Measurements from ENCODE around the gene TBC1D12. TPM values are rescaled to one million over a fixed set of nuclear protein-coding genes. Genes with fewer than 3 reads are reported as not detected.

The TBC1D12 gene
- total and polyA plus RNA-seq, 2 donors (not counting 3 experiments of a cell fraction or from before 2014, with no cell fraction given), result 2.9 to 7.3 TPM

- Histone ChIP-seq H3K4me2 (ENCODE audit: insufficient read depth, low read length) (no peak overlapping the region), H3K4me1 (ENCODE audit: control insufficient read depth, extremely low read depth, insufficient read depth, low read length) (no peaks in the 10 kb centered on the region), H3K4me3 (replicated peaks in 1 of 3; ENCODE audit: insufficient read depth in 1 of 3, low read depth in 1 of 3, low read length in 3 of 3) (no peak overlapping the region), H4K20me1 (replicated peaks; ENCODE audit: control insufficient read depth, extremely low read depth, insufficient read depth, low read length) (no peaks in the 10 kb centered on the region), H2AFZ (ENCODE audit: low read depth, low read length) (no peak overlapping the region), H3K9me1 (replicated peaks; ENCODE audit: control insufficient read depth, extremely low read depth, insufficient read depth, low read length) (no peaks in the 10 kb centered on the region), H3K36me3 (ENCODE audit: control insufficient read depth in 2 of 2, extremely low read depth in 1 of 2, insufficient read depth in 2 of 2, low read length in 2 of 2) (no peaks in the 10 kb centered on the region), H3K27me3 (ENCODE audit: control insufficient read depth in 2 of 2, insufficient read depth in 2 of 2, low read length in 2 of 2) (no peaks in the 10 kb centered on the region), H3K27ac (ENCODE audit: insufficient read depth, low read depth, low read length) (no peak overlapping the region), H3K9ac (replicated peaks; ENCODE audit: extremely low read depth, insufficient read depth, low read length) (no peak overlapping the region), H3K79me2 (ENCODE audit: control insufficient read depth, insufficient read depth, low read length) (no peaks in the 10 kb centered on the region), H3K9me3 (replicated peaks; ENCODE audit: control insufficient read depth, insufficient read depth, low read length) (no peaks in the 10 kb centered on the region)
- no peak for TF ChIP-seq EZH2 (IDR thresholded peaks at IDR 0.05; ENCODE audit: borderline replicate concordance, low read depth, low read length, severe bottlenecking)
- no peak for TF ChIP-seq GATA2 (IDR thresholded peaks at IDR 0.05; ENCODE audit: insufficient read depth, insufficient read length, low read depth, low read length)
- no peak for TF ChIP-seq FOS (IDR thresholded peaks at IDR 0.05; ENCODE audit: borderline replicate concordance, insufficient read depth, low read length)
- no peak for TF ChIP-seq POLR2AphosphoS5 (IDR thresholded peaks at IDR 0.05; ENCODE audit: insufficient read depth, low read depth, low read length)
- TF ChIP-seq JUN (IDR thresholded peaks at IDR 0.05; ENCODE audit: borderline replicate concordance, insufficient read depth, insufficient read length, low read depth), result no peak
- ChIA-PET POLR2A (no interaction called here), CTCF (interaction anchor here (1.0 kb wide), 1 partner anchor 17 kb away, joined by 6 read pairs; no protein-coding TSS in a partner anchor)
- intact Hi-C loops (cut with micrococcal nuclease), result no loop called here
- FAIRE-seq (no peak), DNase-seq (ENCODE audit: low read depth, low spot score) (no peak)
- dilution Hi-C loops (cut with MboI; ENCODE audit: extremely low pct_ligation_motif_present, low sequenced_read_pairs), result no loop called here
- BruUV-seq (replicated peaks), result no TSS peak
These were observed 59.2 kb downstream of the TBC1D12 start for GRCh38 chr10:94461503-94461902.

DNA sequence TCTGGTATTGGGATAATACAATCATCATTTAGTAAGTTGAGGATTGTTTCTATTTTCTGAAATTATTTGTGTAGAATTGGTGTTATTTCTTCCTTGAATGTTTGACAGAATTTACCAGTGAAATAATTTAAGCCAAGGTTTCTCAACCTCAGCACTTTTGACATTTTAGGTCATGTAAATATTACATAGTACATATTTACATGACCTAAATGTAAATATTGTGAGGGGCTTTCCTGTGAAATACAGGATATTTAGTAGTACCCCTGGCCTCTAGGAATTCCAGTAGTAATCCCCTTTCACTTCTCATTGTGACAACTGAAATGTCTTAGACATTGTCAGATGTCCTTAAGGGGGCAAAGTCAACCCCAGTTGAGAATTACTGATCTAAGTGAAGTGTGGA lies 59.8 kb downstream of the TBC1D12 start:
- no TSS peak for BruUV-seq (replicated peaks)

More for the DNA sequence above, 59.8 kb downstream of the TBC1D12 start:
- intact Hi-C loops (cut with micrococcal nuclease) (no loop called here), dilution Hi-C loops (cut with MboI; ENCODE audit: extremely low pct_ligation_motif_present, low sequenced_read_pairs) (no loop called here)
- Histone ChIP-seq H3K9me3 (replicated peaks; ENCODE audit: control insufficient read depth, insufficient read depth, low read length) (no peaks in the 10 kb centered on the region), H2AFZ (ENCODE audit: low read depth, low read length) (no peak overlapping the region), H3K4me2 (ENCODE audit: insufficient read depth, low read length) (no peak overlapping the region), H3K4me3 (replicated peaks in 1 of 3; ENCODE audit: insufficient read depth in 1 of 3, low read depth in 1 of 3, low read length in 3 of 3) (no peak overlapping the region), H3K27me3 (ENCODE audit: control insufficient read depth in 2 of 2, insufficient read depth in 2 of 2, low read length in 2 of 2) (no peaks in the 10 kb centered on the region), H4K20me1 (replicated peaks; ENCODE audit: control insufficient read depth, extremely low read depth, insufficient read depth, low read length) (no peaks in the 10 kb centered on the region), H3K9me1 (replicated peaks; ENCODE audit: control insufficient read depth, extremely low read depth, insufficient read depth, low read length) (no peaks in the 10 kb centered on the region), H3K36me3 (ENCODE audit: control insufficient read depth in 2 of 2, extremely low read depth in 1 of 2, insufficient read depth in 2 of 2, low read length in 2 of 2) (no peaks in the 10 kb centered on the region), H3K4me1 (ENCODE audit: control insufficient read depth, extremely low read depth, insufficient read depth, low read length) (no peaks in the 10 kb centered on the region), H3K79me2 (ENCODE audit: control insufficient read depth, insufficient read depth, low read length) (no peaks in the 10 kb centered on the region), H3K9ac (replicated peaks; ENCODE audit: extremely low read depth, insufficient read depth, low read length) (no peak overlapping the region), H3K27ac (ENCODE audit: insufficient read depth, low read depth, low read length) (no peak overlapping the region)
- TF ChIP-seq EZH2 (IDR thresholded peaks at IDR 0.05; ENCODE audit: borderline replicate concordance, low read depth, low read length, severe bottlenecking) (no peak), MAX (IDR thresholded peaks at IDR 0.05; ENCODE audit: insufficient read depth, insufficient read length) (no peak), FOS (IDR thresholded peaks at IDR 0.05; ENCODE audit: borderline replicate concordance, insufficient read depth, low read length) (no peak), MYC (IDR thresholded peaks at IDR 0.05; ENCODE audit: low read depth, low read length) (no peak), JUN (IDR thresholded peaks at IDR 0.05; ENCODE audit: borderline replicate concordance, insufficient read depth, insufficient read length, low read depth) (no peak), POLR2A (IDR thresholded peaks at IDR 0.05; ENCODE audit: low read depth, low read length) (no peak), GATA2 (IDR thresholded peaks at IDR 0.05; ENCODE audit: insufficient read depth, insufficient read length, low read depth, low read length) (no peak), POLR2AphosphoS5 (IDR thresholded peaks at IDR 0.05; ENCODE audit: insufficient read depth, low read depth, low read length) (no peak)
- TF ChIP-seq, protein P1, sequence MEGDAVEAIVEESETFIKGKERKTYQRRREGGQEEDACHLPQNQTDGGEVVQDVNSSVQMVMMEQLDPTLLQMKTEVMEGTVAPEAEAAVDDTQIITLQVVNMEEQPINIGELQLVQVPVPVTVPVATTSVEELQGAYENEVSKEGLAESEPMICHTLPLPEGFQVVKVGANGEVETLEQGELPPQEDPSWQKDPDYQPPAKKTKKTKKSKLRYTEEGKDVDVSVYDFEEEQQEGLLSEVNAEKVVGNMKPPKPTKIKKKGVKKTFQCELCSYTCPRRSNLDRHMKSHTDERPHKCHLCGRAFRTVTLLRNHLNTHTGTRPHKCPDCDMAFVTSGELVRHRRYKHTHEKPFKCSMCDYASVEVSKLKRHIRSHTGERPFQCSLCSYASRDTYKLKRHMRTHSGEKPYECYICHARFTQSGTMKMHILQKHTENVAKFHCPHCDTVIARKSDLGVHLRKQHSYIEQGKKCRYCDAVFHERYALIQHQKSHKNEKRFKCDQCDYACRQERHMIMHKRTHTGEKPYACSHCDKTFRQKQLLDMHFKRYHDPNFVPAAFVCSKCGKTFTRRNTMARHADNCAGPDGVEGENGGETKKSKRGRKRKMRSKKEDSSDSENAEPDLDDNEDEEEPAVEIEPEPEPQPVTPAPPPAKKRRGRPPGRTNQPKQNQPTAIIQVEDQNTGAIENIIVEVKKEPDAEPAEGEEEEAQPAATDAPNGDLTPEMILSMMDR (IDR thresholded peaks at IDR 0.05; ENCODE audit: extremely low read depth in 1 of 2, insufficient read depth in 1 of 2, low read depth in 1 of 2, low read length in 2 of 2), result no peak
- DNase-seq (ENCODE audit: low read depth, low spot score) (no peak), FAIRE-seq (no peak)
- CTCF ChIA-PET, result interaction anchor here (1.0 to 1.7 kb wide), 2 partner anchors 18 kb away, joined by 6 to 14 read pairs; no protein-coding TSS in a partner anchor
- POLR2A ChIA-PET, result no interaction called here

Data from endothelial cell of umbilical vein (primary cell).